Spleen (tissue), 11 donors: Measurements from ENCODE around the gene MDH1B. TPM values are rescaled to one million over a fixed set of nuclear protein-coding genes. Genes with fewer than 3 reads are reported as not detected.

Source experiments
- DNase-seq: peaks from one replicate; pipeline ENCODE4 v3.0.0-alpha.2; 2020
- H3K27ac ChIP-seq, 8 donors: fragments of 200-600 bp; sonication (generic) in 7 of 8; 1 replicate in 4 of 8; 2 replicates in 4 of 8; pipeline versions ENCODE4 v1.5.0 to v1.8.0; 2016 to 2021; ENCODE audit warnings: inconsistent platforms in 4 of 8, mild to moderate bottlenecking in 4 of 8, moderate library complexity in 1 of 8
- H3K27me3 ChIP-seq, 7 donors: fragments of 200-600 bp; sonication (generic) in 6 of 7; replicated peaks in 1 of 7; 1 replicate in 4 of 7; 2 replicates in 3 of 7; pipeline versions ENCODE4 v1.5.0 to v1.8.0; 2016 to 2021; ENCODE audit warnings: inconsistent platforms in 3 of 7, mild to moderate bottlenecking in 1 of 7
- H3K36me3 ChIP-seq, 6 donors: fragments of 200-600 bp; sonication (generic) in 5 of 6; 1 replicate in 4 of 6; 2 replicates in 2 of 6; pipeline versions ENCODE4 v1.5.0 to v1.8.0; 2016 to 2021; ENCODE audit warnings: inconsistent platforms in 2 of 6
- H3K4me1 ChIP-seq, 6 donors: fragments of 200-600 bp; sonication (generic) in 5 of 6; 1 replicate in 3 of 6; 2 replicates in 3 of 6; pipeline versions ENCODE4 v1.5.0 to v1.8.0; 2016 to 2021; ENCODE audit warnings: inconsistent platforms in 3 of 6
- H3K4me3 ChIP-seq, 8 donors: fragments of 200-600 bp; sonication (generic) in 7 of 8; 1 replicate in 4 of 8; 2 replicates in 4 of 8; pipeline versions ENCODE4 v1.5.0 to v1.8.0; 2016 to 2021; ENCODE audit warnings: inconsistent platforms in 4 of 8, mild to moderate bottlenecking in 4 of 8, moderate library complexity in 2 of 8
- H3K9me3 ChIP-seq, 8 donors: fragments of 200-600 bp; sonication (generic) in 7 of 8; 1 replicate in 4 of 8; 2 replicates in 4 of 8; pipeline versions ENCODE4 v1.5.0 to v1.8.0; 2016 to 2021; ENCODE audit warnings: inconsistent platforms in 4 of 8
- CTCF ChIP-seq, 11 experiments: fragments of 200-600 bp in 7 of 11; fragments of 450-650 bp in 4 of 11; sonication (generic) in 4 of 11; IDR thresholded peaks in 8 of 11; conservative IDR thresholded peaks in 3 of 11; 1 replicate in 7 of 11; 2 replicates in 4 of 11; pipeline versions ENCODE4 v1.4.0 to v1.8.0; 2016 to 2021; ENCODE audit warnings: antibody characterized with exemption in 11 of 11, inconsistent platforms in 4 of 11, mild to moderate bottlenecking in 1 of 11
- POLR2A ChIP-seq, 3 donors: fragments of 450-650 bp; IDR thresholded peaks; one replicate each; pipeline ENCODE4 v1.5.1; 2017; ENCODE audit warnings: antibody characterized with exemption in 3 of 3, mild to moderate bottlenecking in 1 of 3
- POLR2AphosphoS5 ChIP-seq, 3 donors: sonication (generic); formaldehyde crosslinking; IDR thresholded peaks; one replicate each; pipeline ENCODE4 v1.5.1; 2017; ENCODE audit warnings: antibody characterized with exemption in 3 of 3
- WGBS, 5 donors: extraction: QIAGEN DNeasy Blood & Tissue Kit in 3 of 5; methylation state at CpG; one replicate each; pipeline versions ENCODE4 v1.1.5 to v1.1.7; 2013 to 2018; 5-methylcytosine and 5-hydroxymethylcytosine counted together
- intact Hi-C: fragments of 100-400 bp; cut with DNase I; formaldehyde crosslinking; loops from one replicate; pipeline ENCODE4 v1.15.0; 2023; ENCODE audit warnings: low total_unique reads
- polyA plus RNA-seq, 3 donors: library from polyadenylated mRNA; stranded (reverse); fragments of 200-250 nt; gene quantifications; one replicate each; pipeline ENCODE4 v1.2.1, GENCODE V29; 2013
- total RNA-seq, 7 donors: library from RNA; depleted of rRNA in 3 of 7; stranded (reverse); fragments of >200 nt in 3 of 7; fragmentation: NEBNext Ultra II Directional in 4 of 7; extraction: Animal tissue kit (Norgen Biotek cat#: 25700) in 4 of 7; gene quantifications; one replicate each; pipeline versions ENCODE4 v1.1.0 to v1.2.1, GENCODE V29; 2016 to 2021
- donor health status: healthy with polysubstance abuse.
- donor health status: DM: no; HTN: no; CAD: no; lungs with moderate emphysema.
- donor health status: DM: no; HTN: no; CAD: no.
- donor health status: Bipolar disorder and iron deficiency.
- donor health status: healthy.
- donor health status: DM: no; HTN: no; CAD: no.
- donor health status: DM: yes; HTN: yes; CAD: no.

MDH1B gene
- total and polyA plus RNA-seq, 10 donors = 0.10 to 2.4 (median 0.34) TPM; not detected in 2

GRCh38 chr2:206805887-206806607 lies 40.9 kb upstream of the MDH1B start:
- Histone ChIP-seq H3K27ac (no peak overlapping the region), H3K4me3 (no peak overlapping the region), H3K27me3 (no peaks in the 10 kb centered on the region), H3K9me3 (no peaks in the 10 kb centered on the region), H3K4me1 (peaks cover 0 to 5% (median 1%) of the 10 kb centered on the region in 6 donors), H3K36me3 (no peaks in the 10 kb centered on the region)
- 58 to 69% (median 65%) methylated on average over 6 of the region's 6 CpGs for WGBS, 5 donors
- DNase-seq = no peak
- intact Hi-C loops = loop anchor here (10.0 kb wide), 1 partner anchor 179 kb away; no protein-coding TSS in a partner anchor
- no peak for TF ChIP-seq POLR2AphosphoS5 (IDR thresholded peaks at IDR 0.05)
- TF ChIP-seq CTCF (IDR thresholded peaks at IDR 0.05 in 8 of 11, conservative IDR thresholded peaks at IDR 0.05 in 3 of 11) = no peak
- no peak for TF ChIP-seq POLR2A (IDR thresholded peaks at IDR 0.05)

DNA sequence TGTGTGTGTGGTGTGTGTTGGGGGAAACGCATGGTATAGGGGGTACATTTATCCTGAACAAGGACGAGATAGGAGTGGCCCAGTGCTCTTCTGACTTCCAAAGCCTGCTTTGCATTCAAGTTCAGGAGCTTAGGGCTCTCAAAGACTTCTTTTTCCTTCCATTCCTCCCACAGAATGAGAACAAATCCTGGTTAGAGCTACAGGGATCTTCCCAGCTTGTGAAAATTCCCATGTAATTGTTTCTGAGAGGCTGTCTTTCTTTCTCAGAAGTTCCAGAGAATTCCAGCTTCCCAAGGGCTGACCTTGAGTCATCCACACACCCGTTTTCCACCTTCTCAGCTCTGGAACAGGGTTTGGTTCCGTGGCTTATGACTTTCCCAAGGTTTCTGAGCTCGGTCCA lies 39.2 kb upstream of the MDH1B start:
- DNase-seq = no peak
- H3K4me1 ChIP-seq = peaks cover 3 to 16% (median 9%) of the 10 kb centered on the region in 6 donors
- TF ChIP-seq POLR2A (IDR thresholded peaks at IDR 0.05) (no peak), CTCF (IDR thresholded peaks at IDR 0.05 in 8 of 11, conservative IDR thresholded peaks at IDR 0.05 in 3 of 11) (no peak), POLR2AphosphoS5 (IDR thresholded peaks at IDR 0.05) (no peak)
- H3K4me3 ChIP-seq = no peak overlapping the region
- H3K27me3 ChIP-seq = no peaks in the 10 kb centered on the region
- H3K36me3 ChIP-seq = no peaks in the 10 kb centered on the region
- 60 to 78% (median 75%) methylated on average over 5 of the region's 5 CpGs for WGBS, 5 donors
- H3K27ac ChIP-seq = no peak overlapping the region
- intact Hi-C loops = loop anchor here (5.0 to 10.0 kb wide), 2 partner anchors 180 to 663 kb away; no protein-coding TSS in a partner anchor
- no peaks in the 10 kb centered on the region for H3K9me3 ChIP-seq

DNA sequence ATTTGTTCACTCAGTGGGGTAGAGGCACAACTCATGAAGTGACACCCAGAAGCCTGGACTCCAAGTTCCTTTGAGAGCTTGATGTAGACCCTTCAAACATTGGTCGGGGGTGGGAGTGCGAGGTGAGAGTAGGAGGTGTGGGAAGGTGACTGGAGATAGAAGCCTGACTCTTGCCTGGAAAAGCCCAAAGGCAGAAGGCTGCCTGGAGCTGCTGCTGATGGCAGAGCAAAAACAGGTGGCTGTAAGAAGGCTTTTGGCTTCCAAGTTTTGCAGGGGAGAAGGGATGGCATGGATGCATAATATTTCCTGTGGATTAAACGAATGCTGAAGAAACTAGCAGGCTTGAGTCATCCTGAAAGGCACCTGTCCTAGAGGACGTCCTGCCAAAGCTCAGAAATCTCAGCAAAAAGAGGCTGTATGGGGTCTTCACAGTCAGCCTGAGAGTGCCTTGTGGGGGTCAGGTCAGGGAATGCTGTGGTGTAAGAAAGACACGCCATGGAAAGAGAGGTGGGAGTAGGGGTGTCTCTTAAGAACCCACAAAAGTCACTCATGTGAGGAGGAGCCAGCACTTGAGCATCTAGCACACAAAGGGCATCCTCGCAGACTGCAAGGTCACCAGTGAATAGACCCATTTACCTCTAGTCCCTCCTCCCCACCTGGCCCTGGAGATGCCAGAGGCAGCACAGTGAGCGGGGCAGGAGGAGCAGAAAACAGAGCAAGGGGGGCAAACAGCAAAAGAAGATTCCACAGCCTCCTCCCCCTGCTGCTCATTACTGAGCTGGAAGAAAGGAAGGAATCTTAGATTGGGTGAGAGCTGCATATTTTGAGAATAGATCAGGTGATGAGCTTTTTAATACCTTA lies 37.8 kb upstream of the MDH1B start:
- no peak for DNase-seq
- WGBS, 5 donors = 82 to 91% (median 85%) methylated on average over 7 of the region's 7 CpGs
- TF ChIP-seq POLR2AphosphoS5 (IDR thresholded peaks at IDR 0.05) = no peak
- no peak for TF ChIP-seq POLR2A (IDR thresholded peaks at IDR 0.05)
- TF ChIP-seq CTCF (IDR thresholded peaks at IDR 0.05 in 8 of 11, conservative IDR thresholded peaks at IDR 0.05 in 3 of 11) = no peak
- Histone ChIP-seq H3K4me1 (peaks cover 3 to 21% (median 14%) of the 10 kb centered on the region in 6 donors), H3K27ac (no peak overlapping the region), H3K27me3 (no peaks in the 10 kb centered on the region), H3K9me3 (no peaks in the 10 kb centered on the region), H3K4me3 (no peak overlapping the region), H3K36me3 (no peaks in the 10 kb centered on the region)
- intact Hi-C loops = loop anchor here (5.0 to 10.0 kb wide), 2 partner anchors 182 to 664 kb away; no protein-coding TSS in a partner anchor
